ENCODE measurements around the gene CPNE1.
"Not testable (repeated sequence)": the region's sequence is repeated elsewhere in the genome, so short reads cannot be mapped to it uniquely, and the experiment has no call there.

The CPNE1 gene

DNA sequence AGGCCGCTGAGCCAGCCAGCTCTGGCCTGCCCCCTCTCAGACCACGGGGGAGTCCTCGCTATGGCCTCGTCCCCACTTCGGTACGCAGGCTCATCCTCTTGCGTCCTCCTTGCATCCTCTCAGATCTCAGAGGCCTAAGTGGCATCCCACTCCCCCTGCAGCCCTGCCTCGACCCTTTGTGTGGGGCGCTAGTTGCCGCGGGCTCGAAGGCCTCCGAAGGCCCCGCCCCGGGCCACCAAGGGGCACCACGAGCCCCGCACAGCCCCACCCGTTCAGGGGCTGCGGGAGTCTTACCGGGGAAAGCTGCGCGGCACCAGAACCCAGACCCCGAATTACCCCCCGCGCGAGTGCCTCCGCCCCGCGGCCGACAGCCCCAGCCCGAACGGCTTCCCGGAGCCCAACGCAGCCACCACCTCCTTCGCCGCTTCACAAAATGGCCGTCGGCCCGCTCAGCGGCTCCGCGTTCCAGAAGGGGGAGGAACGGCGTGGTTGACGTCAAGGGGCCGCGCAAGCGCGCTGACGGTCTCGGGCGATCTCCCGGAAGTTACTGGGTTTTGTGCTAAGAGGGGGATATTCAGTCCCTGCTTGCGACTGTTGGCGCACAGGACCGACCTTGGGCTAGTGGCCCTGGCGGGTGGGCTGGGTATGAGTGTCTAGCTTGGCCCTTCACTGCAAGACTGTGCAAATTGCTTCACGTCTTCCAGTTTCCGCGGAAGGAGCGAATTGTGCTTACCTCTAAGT lies at the start of gene CPNE1, which contains the start of gene RBM12:
Gene CPNE1 (minus strand): TSS at position 435 of the 741 bp plus-strand sequence. CDS start 31,977 bp downstream, outside the sequence.
Gene RBM12 (minus strand): TSS at position 435 of the 741 bp plus-strand sequence. CDS start 9,578 bp downstream, outside the sequence.
- TF ChIP-seq, protein P1, sequence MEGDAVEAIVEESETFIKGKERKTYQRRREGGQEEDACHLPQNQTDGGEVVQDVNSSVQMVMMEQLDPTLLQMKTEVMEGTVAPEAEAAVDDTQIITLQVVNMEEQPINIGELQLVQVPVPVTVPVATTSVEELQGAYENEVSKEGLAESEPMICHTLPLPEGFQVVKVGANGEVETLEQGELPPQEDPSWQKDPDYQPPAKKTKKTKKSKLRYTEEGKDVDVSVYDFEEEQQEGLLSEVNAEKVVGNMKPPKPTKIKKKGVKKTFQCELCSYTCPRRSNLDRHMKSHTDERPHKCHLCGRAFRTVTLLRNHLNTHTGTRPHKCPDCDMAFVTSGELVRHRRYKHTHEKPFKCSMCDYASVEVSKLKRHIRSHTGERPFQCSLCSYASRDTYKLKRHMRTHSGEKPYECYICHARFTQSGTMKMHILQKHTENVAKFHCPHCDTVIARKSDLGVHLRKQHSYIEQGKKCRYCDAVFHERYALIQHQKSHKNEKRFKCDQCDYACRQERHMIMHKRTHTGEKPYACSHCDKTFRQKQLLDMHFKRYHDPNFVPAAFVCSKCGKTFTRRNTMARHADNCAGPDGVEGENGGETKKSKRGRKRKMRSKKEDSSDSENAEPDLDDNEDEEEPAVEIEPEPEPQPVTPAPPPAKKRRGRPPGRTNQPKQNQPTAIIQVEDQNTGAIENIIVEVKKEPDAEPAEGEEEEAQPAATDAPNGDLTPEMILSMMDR (conservative IDR thresholded peaks at IDR 0.05): no peak
- H3K27ac ChIP-seq: peak within 1 kb of the TSS; percentile 97

- TF ChIP-seq, protein P1 (conservative IDR thresholded peaks at IDR 0.05): no peak
- no peak overlapping the region for H3K27ac ChIP-seq
Measured at GRCh38 chr20:35714127-35714526, 49.4 kb upstream of the CPNE1 start.

GRCh38 chr20:35713120-35713519 lies 48.4 kb upstream of the CPNE1 start:
- H3K27ac ChIP-seq: not testable (repeated sequence)

DNA sequence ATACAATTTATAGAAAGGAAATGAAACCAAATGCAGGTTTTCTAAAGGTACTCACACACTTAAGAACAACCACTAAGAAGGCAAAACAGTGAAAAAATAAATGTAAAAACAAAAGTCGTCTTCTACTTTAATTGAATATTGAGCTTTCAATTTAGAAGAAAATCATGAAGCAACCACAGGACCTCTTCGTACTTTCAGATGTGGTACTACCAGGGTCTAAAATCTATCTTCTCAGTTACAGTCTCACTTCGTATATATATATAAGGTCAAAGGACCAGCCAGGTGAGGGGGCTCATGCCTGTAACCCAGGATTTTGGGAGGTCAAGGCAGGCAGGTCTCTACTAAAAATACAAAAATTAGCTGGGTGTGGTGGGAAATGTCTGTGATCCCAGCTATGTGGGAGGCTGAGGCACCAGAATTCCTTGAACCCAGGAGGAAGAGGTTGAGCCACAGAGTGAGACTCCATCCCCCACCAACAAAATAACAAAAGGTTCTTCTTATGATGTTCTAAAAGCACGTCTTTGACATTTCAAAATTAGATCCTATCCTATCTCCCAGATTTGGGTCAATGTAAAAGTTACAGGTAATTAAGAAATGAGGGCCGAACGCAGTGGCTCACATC lies 47.0 kb upstream of the CPNE1 start:
- H3K27ac ChIP-seq: no peak overlapping the region
- TF ChIP-seq, protein P1 (conservative IDR thresholded peaks at IDR 0.05): no peak

DNA sequence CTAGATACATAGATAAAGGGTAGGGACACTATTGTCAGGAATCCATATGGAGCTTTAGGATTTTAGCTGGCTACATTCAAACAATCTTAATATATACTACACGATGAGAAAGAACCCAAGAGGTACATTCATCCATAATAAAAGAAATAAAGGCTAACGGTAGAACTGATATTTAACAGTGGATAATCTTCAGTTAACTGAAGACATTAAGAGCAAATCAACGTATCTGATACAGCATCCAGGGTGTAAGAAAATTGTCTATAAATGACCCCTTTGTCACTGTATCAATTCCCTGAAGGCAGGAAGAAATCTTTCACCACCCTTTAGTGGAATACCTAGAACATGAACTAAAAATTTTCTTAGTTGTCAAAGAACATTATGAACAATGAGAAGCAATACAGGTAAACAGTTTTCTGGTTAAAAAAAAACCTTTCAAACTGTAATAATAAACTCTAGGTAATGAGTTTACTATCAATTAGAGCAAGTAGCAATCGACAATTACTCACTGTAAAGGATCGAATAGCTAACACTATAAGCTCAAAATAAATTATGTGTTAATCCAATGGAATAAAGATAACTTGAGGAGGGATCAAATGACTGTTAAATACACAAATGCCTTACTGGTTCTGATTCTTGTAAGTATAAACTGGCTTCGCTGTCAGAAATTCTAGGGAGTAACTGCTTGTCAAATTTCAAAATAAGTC lies 46.3 kb upstream of the CPNE1 start:
- TF ChIP-seq, protein P1 (conservative IDR thresholded peaks at IDR 0.05): no peak
- no peak overlapping the region for H3K27ac ChIP-seq

DNA sequence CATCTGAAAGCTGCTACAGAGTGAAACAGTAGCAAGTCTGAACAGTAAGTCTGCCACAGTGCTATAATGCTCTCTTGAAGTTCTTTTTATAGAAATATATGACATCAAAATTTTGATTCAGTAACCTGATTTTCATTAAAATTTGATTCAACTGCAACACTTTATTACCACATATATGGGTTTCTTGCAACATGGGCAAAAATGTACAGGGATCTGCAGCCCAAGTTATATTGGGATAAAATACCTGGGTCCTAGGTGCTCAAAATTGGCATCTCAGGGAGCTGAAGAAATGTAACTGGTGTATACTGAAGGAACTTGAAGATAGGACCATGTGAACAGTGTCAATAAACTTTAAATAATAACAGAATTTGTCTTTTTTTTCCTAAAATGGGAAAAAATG lies 45.3 kb upstream of the CPNE1 start:
- TF ChIP-seq, protein P1 (conservative IDR thresholded peaks at IDR 0.05): no peak
- no peak overlapping the region for H3K27ac ChIP-seq

- H3K27ac ChIP-seq: no peak overlapping the region
- TF ChIP-seq, protein P1 (conservative IDR thresholded peaks at IDR 0.05): no peak
Measured at GRCh38 chr20:35709259-35709658, 44.6 kb upstream of the CPNE1 start.

Measured in VCaP (cell line).